IgD-negative memory B cell (primary cell): ENCODE data around the gene ADAM12. TPM values are rescaled to one million over a fixed set of nuclear protein-coding genes. Genes with fewer than 3 reads are reported as not detected.

Experiments used
- H3K27ac Mint-ChIP-seq, 3 donors: one replicate each; pipeline ENCODE4 v1.8.0; 2020 to 2022; ENCODE audit warnings: mild to moderate bottlenecking in 3 of 3, mixed read lengths in 3 of 3, moderate library complexity in 1 of 3
- H3K27me3 Mint-ChIP-seq: one replicate; pipeline ENCODE4 v1.8.0; 2021; ENCODE audit warnings: mixed read lengths
- H3K36me3 Mint-ChIP-seq: one replicate; pipeline ENCODE4 v1.8.0; 2020; ENCODE audit warnings: mild to moderate bottlenecking, mixed read lengths
- H3K4me1 Mint-ChIP-seq, 3 donors: one replicate each; pipeline ENCODE4 v1.8.0; 2020 to 2022; ENCODE audit warnings: mixed read lengths in 3 of 3, mild to moderate bottlenecking in 1 of 3
- H3K4me3 Mint-ChIP-seq, 4 donors: one replicate each; pipeline ENCODE4 v1.8.0; 2020 to 2022; ENCODE audit warnings: mild to moderate bottlenecking in 4 of 4, mixed read lengths in 4 of 4, moderate library complexity in 3 of 4
- H3K9me3 Mint-ChIP-seq, 3 donors: one replicate each; pipeline ENCODE4 v1.8.0; 2020 to 2021; ENCODE audit warnings: mixed read lengths in 3 of 3, mild to moderate bottlenecking in 1 of 3
- polyA plus RNA-seq: library from polyadenylated mRNA; unstranded; fragments of 300-500 nt; fragmentation: Illumina TruSeq; gene quantifications from one replicate; pipeline ENCODE4 v1.2.3, GENCODE V29; 2021

ADAM12 gene
- polyA plus RNA-seq, 1 donor from 2014 or later: not detected

- no peak overlapping the region for H3K4me3 Mint-ChIP-seq
- peaks cover 2% of the 10 kb centered on the region for H3K27me3 Mint-ChIP-seq
- no peak overlapping the region for H3K27ac Mint-ChIP-seq
- H3K36me3 Mint-ChIP-seq: no peaks in the 10 kb centered on the region
- no peaks in the 10 kb centered on the region for H3K9me3 Mint-ChIP-seq
- H3K4me1 Mint-ChIP-seq: peaks cover 0 to 3% (median 0%) of the 10 kb centered on the region in 3 donors
Observed at GRCh38 chr10:126204320-126204719, 184.0 kb downstream of the ADAM12 start.

GRCh38 chr10:126203746-126204145 is 184.5 kb downstream of the ADAM12 start:
- H3K27ac Mint-ChIP-seq: no peak overlapping the region
- H3K36me3 Mint-ChIP-seq: no peaks in the 10 kb centered on the region
- H3K9me3 Mint-ChIP-seq: no peaks in the 10 kb centered on the region
- no peak overlapping the region for H3K4me3 Mint-ChIP-seq
- peaks cover 0 to 3% (median 0%) of the 10 kb centered on the region in 3 donors for H3K4me1 Mint-ChIP-seq
- peaks cover 2% of the 10 kb centered on the region for H3K27me3 Mint-ChIP-seq

- Mint-ChIP-seq H3K36me3 (no peaks in the 10 kb centered on the region), H3K27me3 (peaks cover 4% of the 10 kb centered on the region), H3K4me1 (peaks cover 0 to 3% (median 0%) of the 10 kb centered on the region in 3 donors), H3K9me3 (no peaks in the 10 kb centered on the region), H3K4me3 (no peak overlapping the region), H3K27ac (no peak overlapping the region)
Observed at GRCh38 chr10:126201603-126202002, 186.7 kb downstream of the ADAM12 start.

GRCh38 chr10:126199221-126199998 is 188.9 kb downstream of the ADAM12 start:
- Mint-ChIP-seq H3K36me3 (no peaks in the 10 kb centered on the region), H3K9me3 (no peaks in the 10 kb centered on the region), H3K4me3 (no peak overlapping the region), H3K27me3 (peaks cover 4% of the 10 kb centered on the region), H3K4me1 (peaks cover 0 to 3% (median 0%) of the 10 kb centered on the region in 3 donors), H3K27ac (no peak overlapping the region)

- Mint-ChIP-seq H3K27ac (no peak overlapping the region), H3K4me3 (no peak overlapping the region), H3K4me1 (peaks cover 0 to 3% (median 0%) of the 10 kb centered on the region in 3 donors), H3K27me3 (peaks cover 4% of the 10 kb centered on the region), H3K9me3 (no peaks in the 10 kb centered on the region), H3K36me3 (no peaks in the 10 kb centered on the region)
Observed at GRCh38 chr10:126198681-126199080, 189.6 kb downstream of the ADAM12 start.

GRCh38 chr10:126197036-126197543 is 191.2 kb downstream of the ADAM12 start:
- Mint-ChIP-seq H3K4me3 (no peak overlapping the region), H3K27ac (peak overlapping the region in 1 of 3 donors; percentile 52), H3K4me1 (peaks cover 0 to 3% (median 0%) of the 10 kb centered on the region in 3 donors), H3K27me3 (peaks cover 4% of the 10 kb centered on the region), H3K36me3 (no peaks in the 10 kb centered on the region), H3K9me3 (peaks cover 0 to 4% (median 0%) of the 10 kb centered on the region in 3 donors)

- Mint-ChIP-seq H3K4me1 (no peaks in the 10 kb centered on the region), H3K27ac (no peak overlapping the region), H3K9me3 (peaks cover 0 to 4% (median 0%) of the 10 kb centered on the region in 3 donors), H3K27me3 (peaks cover 4% of the 10 kb centered on the region), H3K4me3 (no peak overlapping the region), H3K36me3 (no peaks in the 10 kb centered on the region)
Observed at GRCh38 chr10:126196281-126196680, 192.0 kb downstream of the ADAM12 start.

GRCh38 chr10:126191192-126191591 is 197.1 kb downstream of the ADAM12 start:
- Mint-ChIP-seq H3K27ac (no peak overlapping the region), H3K4me3 (no peak overlapping the region), H3K4me1 (no peaks in the 10 kb centered on the region), H3K36me3 (peaks cover 2% of the 10 kb centered on the region), H3K27me3 (peaks cover 4% of the 10 kb centered on the region), H3K9me3 (peaks cover 4 to 5% (median 4%) of the 10 kb centered on the region in 3 donors)

GRCh38 chr10:126188679-126189200 is 199.5 kb downstream of the ADAM12 start:
- Mint-ChIP-seq H3K9me3 (peaks cover 4 to 5% (median 4%) of the 10 kb centered on the region in 3 donors), H3K27ac (no peak overlapping the region), H3K27me3 (peaks cover 8% of the 10 kb centered on the region), H3K4me3 (no peak overlapping the region), H3K36me3 (peaks cover 3% of the 10 kb centered on the region), H3K4me1 (no peaks in the 10 kb centered on the region)

- no peaks in the 10 kb centered on the region for H3K4me1 Mint-ChIP-seq
- no peak overlapping the region for H3K27ac Mint-ChIP-seq
Observed at GRCh38 chr10:126187399-126187798, 200.9 kb downstream of the ADAM12 start.

GRCh38 chr10:126186766-126187165 is 201.5 kb downstream of the ADAM12 start:
- Mint-ChIP-seq H3K4me3 (no peak overlapping the region), H3K27ac (peak overlapping the region in 1 of 3 donors; percentile 73), H3K4me1 (no peaks in the 10 kb centered on the region), H3K9me3 (peaks cover 0 to 5% (median 4%) of the 10 kb centered on the region in 3 donors), H3K36me3 (peaks cover 3% of the 10 kb centered on the region), H3K27me3 (peaks cover 8% of the 10 kb centered on the region)

More at GRCh38 chr10:126187399-126187798, 200.9 kb downstream of the ADAM12 start:
- Mint-ChIP-seq H3K9me3 (peaks cover 1 to 5% (median 4%) of the 10 kb centered on the region in 3 donors), H3K27me3 (peaks cover 8% of the 10 kb centered on the region), H3K36me3 (peaks cover 3% of the 10 kb centered on the region), H3K4me3 (no peak overlapping the region)

GRCh38 chr10:126185676-126186447 is 202.4 kb downstream of the ADAM12 start:
- H3K27me3 Mint-ChIP-seq: peaks cover 8% of the 10 kb centered on the region
- peaks cover 3% of the 10 kb centered on the region for H3K36me3 Mint-ChIP-seq
- peak overlapping the region in 1 of 3 donors; percentile 16 for H3K27ac Mint-ChIP-seq

GRCh38 chr10:126181626-126182025 is 206.7 kb downstream of the ADAM12 start:
- Mint-ChIP-seq H3K27me3 (peaks cover 4% of the 10 kb centered on the region), H3K27ac (no peak overlapping the region), H3K4me1 (peaks cover 13 to 16% (median 13%) of the 10 kb centered on the region in 3 donors), H3K4me3 (no peak overlapping the region), H3K36me3 (peaks cover 3% of the 10 kb centered on the region), H3K9me3 (peaks cover 0 to 2% (median 0%) of the 10 kb centered on the region in 3 donors)

More at GRCh38 chr10:126185676-126186447, 202.4 kb downstream of the ADAM12 start:
- H3K4me3 Mint-ChIP-seq: no peak overlapping the region
- peaks cover 0 to 4% (median 3%) of the 10 kb centered on the region in 3 donors for H3K9me3 Mint-ChIP-seq
- H3K4me1 Mint-ChIP-seq: no peaks in the 10 kb centered on the region

GRCh38 chr10:126179637-126180036 is 208.6 kb downstream of the ADAM12 start:
- no peaks in the 10 kb centered on the region for H3K9me3 Mint-ChIP-seq
- no peaks in the 10 kb centered on the region for H3K36me3 Mint-ChIP-seq
- H3K4me1 Mint-ChIP-seq: peaks cover 13 to 16% (median 13%) of the 10 kb centered on the region in 3 donors
- H3K27ac Mint-ChIP-seq: no peak overlapping the region
- H3K27me3 Mint-ChIP-seq: peaks cover 4% of the 10 kb centered on the region
- peak overlapping the region in 2 of 4 donors; percentile 18 to 87 for H3K4me3 Mint-ChIP-seq
